Prostate gland (tissue), 2 donors: Measurements from ENCODE around the gene LGALS3.

Source experiments
- POLR2A ChIP-seq: fragments of 450-650 bp; IDR thresholded peaks from one replicate; pipeline ENCODE4 v1.6.1; 2016; ENCODE audit warnings: antibody characterized with exemption, mild to moderate bottlenecking
- TF ChIP-seq, protein P1 (sequence below), 4 experiments: fragments of 200-600 bp in 2 of 4; fragments of 450-650 bp in 2 of 4; sonication (generic) in 2 of 4; IDR thresholded peaks; 1 replicate in 3 of 4; 2 replicates in 1 of 4; pipeline ENCODE4 v1.5.1; 2016 to 2019; ENCODE audit warnings: antibody characterized with exemption in 4 of 4, mild to moderate bottlenecking in 2 of 4, moderate library complexity in 2 of 4

DNA sequence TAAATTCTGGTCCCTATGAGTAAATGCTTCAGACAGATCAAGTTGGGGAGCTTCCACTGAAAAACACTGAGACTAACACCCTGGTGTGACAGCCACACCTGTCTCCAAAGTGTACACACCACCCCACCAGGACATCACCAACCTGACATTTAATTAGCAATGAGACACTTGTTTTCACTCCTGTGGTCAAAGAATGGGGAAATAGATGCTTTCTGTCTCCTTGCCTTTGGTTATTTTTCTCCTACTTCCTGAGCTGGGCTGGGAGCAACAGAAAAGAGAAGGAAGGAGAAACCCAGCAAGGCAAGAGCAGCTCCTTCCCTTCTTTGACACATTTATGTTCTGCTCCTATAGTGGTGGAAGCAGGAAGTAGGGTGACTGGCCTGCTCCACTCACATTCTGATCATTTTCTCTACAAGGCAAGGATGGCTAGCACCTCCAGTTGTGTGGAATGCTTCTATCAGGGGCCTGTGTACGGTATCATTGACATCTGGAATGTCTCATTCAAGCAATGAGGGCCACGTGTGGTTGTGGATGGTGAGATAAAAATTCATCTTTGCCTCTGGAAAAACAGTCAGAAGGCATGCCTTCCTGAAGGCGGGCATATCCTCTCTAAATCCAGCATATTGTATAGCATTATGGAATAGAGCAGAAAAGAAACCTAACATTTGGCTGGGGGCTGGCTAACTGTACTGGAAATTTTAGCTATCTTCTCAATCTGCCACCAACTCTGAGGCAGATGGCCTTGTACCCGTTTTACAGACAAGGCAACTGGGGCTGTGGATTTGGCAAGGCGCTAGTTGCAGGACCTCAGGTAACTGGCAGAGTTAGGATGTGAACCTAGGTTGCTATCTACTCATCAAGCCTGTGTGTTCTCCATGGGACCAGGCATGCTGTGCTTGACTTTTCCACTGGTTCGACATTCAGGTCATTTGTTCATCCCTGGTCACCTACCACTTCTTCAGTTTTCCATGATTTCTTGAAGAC is 24.8 kb upstream of the LGALS3 start:
- TF ChIP-seq, protein P1, sequence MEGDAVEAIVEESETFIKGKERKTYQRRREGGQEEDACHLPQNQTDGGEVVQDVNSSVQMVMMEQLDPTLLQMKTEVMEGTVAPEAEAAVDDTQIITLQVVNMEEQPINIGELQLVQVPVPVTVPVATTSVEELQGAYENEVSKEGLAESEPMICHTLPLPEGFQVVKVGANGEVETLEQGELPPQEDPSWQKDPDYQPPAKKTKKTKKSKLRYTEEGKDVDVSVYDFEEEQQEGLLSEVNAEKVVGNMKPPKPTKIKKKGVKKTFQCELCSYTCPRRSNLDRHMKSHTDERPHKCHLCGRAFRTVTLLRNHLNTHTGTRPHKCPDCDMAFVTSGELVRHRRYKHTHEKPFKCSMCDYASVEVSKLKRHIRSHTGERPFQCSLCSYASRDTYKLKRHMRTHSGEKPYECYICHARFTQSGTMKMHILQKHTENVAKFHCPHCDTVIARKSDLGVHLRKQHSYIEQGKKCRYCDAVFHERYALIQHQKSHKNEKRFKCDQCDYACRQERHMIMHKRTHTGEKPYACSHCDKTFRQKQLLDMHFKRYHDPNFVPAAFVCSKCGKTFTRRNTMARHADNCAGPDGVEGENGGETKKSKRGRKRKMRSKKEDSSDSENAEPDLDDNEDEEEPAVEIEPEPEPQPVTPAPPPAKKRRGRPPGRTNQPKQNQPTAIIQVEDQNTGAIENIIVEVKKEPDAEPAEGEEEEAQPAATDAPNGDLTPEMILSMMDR (IDR thresholded peaks at IDR 0.05) = no peak
- no peak for TF ChIP-seq POLR2A
